Esophagus muscularis mucosa (tissue), 4 donors: ENCODE measurements around the gene THEM5. TPM values are rescaled to one million over a fixed set of nuclear protein-coding genes. Genes with fewer than 3 reads are reported as not detected.

ENCODE experiments used
- DNase-seq: peaks from one replicate; pipeline ENCODE4 v3.0.0-alpha.2; 2017; ENCODE audit errors: extremely low spot score
- H3K27ac ChIP-seq, 4 donors: fragments of 200-600 bp; sonication (generic); replicated peaks in 1 of 4; 1 replicate in 3 of 4; 2 replicates in 1 of 4; pipeline ENCODE4 v1.5.1; 2016 to 2019; ENCODE audit warnings: mild to moderate bottlenecking in 1 of 4
- H3K27me3 ChIP-seq, 4 donors: fragments of 200-600 bp; sonication (generic); one replicate each; pipeline versions ENCODE4 v1.5.1 to v1.6.0; 2016 to 2019
- H3K36me3 ChIP-seq, 4 donors: fragments of 200-600 bp; sonication (generic); one replicate each; pipeline ENCODE4 v1.5.1; 2016 to 2019
- H3K4me1 ChIP-seq, 4 donors: fragments of 200-600 bp; sonication (generic); one replicate each; pipeline ENCODE4 v1.5.1; 2016 to 2019
- H3K4me3 ChIP-seq, 4 donors: fragments of 200-600 bp; sonication (generic); 1 replicate in 2 of 4; 2 replicates in 2 of 4; pipeline ENCODE4 v1.5.1; 2016 to 2019; ENCODE audit warnings: mild to moderate bottlenecking in 4 of 4, moderate library complexity in 1 of 4
- H3K9me3 ChIP-seq, 4 donors: fragments of 200-600 bp; sonication (generic); 1 replicate in 3 of 4; 2 replicates in 1 of 4; pipeline ENCODE4 v1.5.1; 2016 to 2019
- EP300 ChIP-seq: sonication (generic); formaldehyde crosslinking; IDR thresholded peaks from one replicate; pipeline ENCODE4 v1.6.1; 2017; ENCODE audit warnings: antibody characterized with exemption
- POLR2A ChIP-seq: fragments of 450-650 bp; IDR thresholded peaks from one replicate; pipeline ENCODE4 v1.6.1; 2017; ENCODE audit warnings: antibody characterized with exemption, moderate library complexity, mild to moderate bottlenecking, low read depth
- POLR2AphosphoS5 ChIP-seq, 2 donors: sonication (generic); formaldehyde crosslinking; IDR thresholded peaks; one replicate each; pipeline ENCODE4 v1.6.1; 2017; ENCODE audit warnings: antibody characterized with exemption in 2 of 2
- WGBS: methylation state at CpG from one replicate; pipeline ENCODE4 v1.1.5; 2018; 5-methylcytosine and 5-hydroxymethylcytosine counted together
- intact Hi-C: fragments of 100-400 bp; cut with DNase I; formaldehyde crosslinking; loops from one replicate; pipeline ENCODE4 v1.15.1; 2023
- total RNA-seq, 4 donors: library from RNA; depleted of rRNA; stranded (reverse); fragments of >200 nt; gene quantifications; one replicate each; pipeline versions ENCODE4 v1.1.0 to v1.2.1, GENCODE V29; 2016
- TF ChIP-seq, protein P1 (sequence below), 3 experiments: fragments of 200-600 bp in 2 of 3; fragments of 450-650 bp in 1 of 3; sonication (generic) in 2 of 3; IDR thresholded peaks; one replicate each; pipeline ENCODE4 v1.5.1; 2017 to 2019; ENCODE audit warnings: antibody characterized with exemption in 3 of 3, mild to moderate bottlenecking in 2 of 3, moderate library complexity in 1 of 3

THEM5 gene
- total RNA-seq, 4 donors from 2014 or later: not detected

- Histone ChIP-seq H3K4me1 (no peaks in the 10 kb centered on the region), H3K27me3 (peaks cover 0 to 20% (median 0%) of the 10 kb centered on the region in 4 donors), H3K9me3 (no peaks in the 10 kb centered on the region), H3K36me3 (peaks cover 0 to 8% (median 0%) of the 10 kb centered on the region in 4 donors), H3K27ac (no peak overlapping the region), H3K4me3 (no peak overlapping the region)
- 97% methylated on average over 1 of the region's 1 CpG for WGBS
- intact Hi-C loops: no loop called here
- TF ChIP-seq EP300: no peak
- TF ChIP-seq, protein P1, sequence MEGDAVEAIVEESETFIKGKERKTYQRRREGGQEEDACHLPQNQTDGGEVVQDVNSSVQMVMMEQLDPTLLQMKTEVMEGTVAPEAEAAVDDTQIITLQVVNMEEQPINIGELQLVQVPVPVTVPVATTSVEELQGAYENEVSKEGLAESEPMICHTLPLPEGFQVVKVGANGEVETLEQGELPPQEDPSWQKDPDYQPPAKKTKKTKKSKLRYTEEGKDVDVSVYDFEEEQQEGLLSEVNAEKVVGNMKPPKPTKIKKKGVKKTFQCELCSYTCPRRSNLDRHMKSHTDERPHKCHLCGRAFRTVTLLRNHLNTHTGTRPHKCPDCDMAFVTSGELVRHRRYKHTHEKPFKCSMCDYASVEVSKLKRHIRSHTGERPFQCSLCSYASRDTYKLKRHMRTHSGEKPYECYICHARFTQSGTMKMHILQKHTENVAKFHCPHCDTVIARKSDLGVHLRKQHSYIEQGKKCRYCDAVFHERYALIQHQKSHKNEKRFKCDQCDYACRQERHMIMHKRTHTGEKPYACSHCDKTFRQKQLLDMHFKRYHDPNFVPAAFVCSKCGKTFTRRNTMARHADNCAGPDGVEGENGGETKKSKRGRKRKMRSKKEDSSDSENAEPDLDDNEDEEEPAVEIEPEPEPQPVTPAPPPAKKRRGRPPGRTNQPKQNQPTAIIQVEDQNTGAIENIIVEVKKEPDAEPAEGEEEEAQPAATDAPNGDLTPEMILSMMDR (IDR thresholded peaks at IDR 0.05): no peak
- no peak for TF ChIP-seq POLR2AphosphoS5 (IDR thresholded peaks at IDR 0.05)
- no peak for TF ChIP-seq POLR2A
- no peak for DNase-seq
Measured at GRCh38 chr1:151809985-151810556, 43.4 kb downstream of the THEM5 start.

DNA sequence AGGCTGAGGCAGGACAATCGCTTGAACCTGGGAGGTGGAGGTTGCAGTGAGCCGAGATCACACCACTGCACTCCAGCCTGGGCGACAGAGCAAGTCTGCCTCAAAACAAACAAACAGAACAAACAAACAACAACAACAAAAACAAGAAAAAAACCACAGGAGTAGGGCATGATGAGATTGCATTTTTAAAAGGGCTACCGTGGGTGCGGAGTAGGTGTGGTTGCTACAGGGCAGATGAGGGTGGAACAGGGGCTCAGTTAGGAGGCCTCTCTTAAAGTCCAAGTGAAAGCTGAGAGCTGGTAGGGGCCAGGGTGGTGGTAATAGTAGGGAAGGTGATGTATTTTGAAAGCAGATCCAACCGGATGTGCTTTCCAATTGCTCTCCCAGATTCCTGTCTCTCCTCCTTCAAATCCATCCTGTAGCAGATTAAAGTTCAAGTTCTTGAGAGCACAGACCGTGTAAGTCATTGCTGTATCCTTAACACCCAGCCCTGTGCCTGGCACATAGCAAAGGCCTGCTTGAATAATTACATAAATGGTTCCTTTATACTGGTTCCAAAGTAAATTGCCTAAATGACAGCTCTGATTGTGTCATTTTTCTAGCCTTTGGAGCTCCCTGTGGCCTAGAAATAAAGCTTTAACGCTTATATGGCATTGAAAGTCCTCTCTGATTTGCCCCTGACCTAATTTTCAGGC is 44.1 kb downstream of the THEM5 start:
- peaks cover 0 to 3% (median 0%) of the 10 kb centered on the region in 4 donors for H3K36me3 ChIP-seq
- TF ChIP-seq POLR2A (no peak), EP300 (no peak), POLR2AphosphoS5 (IDR thresholded peaks at IDR 0.05) (no peak)
- TF ChIP-seq, protein P1 (IDR thresholded peaks at IDR 0.05): no peak
- H3K9me3 ChIP-seq: no peaks in the 10 kb centered on the region
- intact Hi-C loops: no loop called here
- WGBS: 74% methylated on average over 8 of the region's 8 CpGs
- no peak for DNase-seq
- H3K27ac ChIP-seq: no peak overlapping the region
- H3K27me3 ChIP-seq: peaks cover 0 to 27% (median 0%) of the 10 kb centered on the region in 4 donors
- no peak overlapping the region for H3K4me3 ChIP-seq
- no peaks in the 10 kb centered on the region for H3K4me1 ChIP-seq

- Histone ChIP-seq H3K36me3 (no peaks in the 10 kb centered on the region), H3K4me3 (no peak overlapping the region), H3K27ac (no peak overlapping the region), H3K9me3 (no peaks in the 10 kb centered on the region), H3K4me1 (no peaks in the 10 kb centered on the region), H3K27me3 (peaks cover 0 to 32% (median 0%) of the 10 kb centered on the region in 4 donors)
- TF ChIP-seq POLR2AphosphoS5 (IDR thresholded peaks at IDR 0.05): no peak
- TF ChIP-seq POLR2A: no peak
- TF ChIP-seq, protein P1 (IDR thresholded peaks at IDR 0.05): no peak
- no peak for TF ChIP-seq EP300
- intact Hi-C loops: no loop called here
- no peak for DNase-seq
- WGBS: 62% methylated on average over 1 of the region's 1 CpG
Measured at GRCh38 chr1:151807766-151808165, 45.7 kb downstream of the THEM5 start.

GRCh38 chr1:151807131-151807530 is 46.4 kb downstream of the THEM5 start:
- 74% methylated on average over 5 of the region's 5 CpGs for WGBS
- peaks cover 0 to 37% (median 0%) of the 10 kb centered on the region in 4 donors for H3K27me3 ChIP-seq
- TF ChIP-seq EP300: no peak
- TF ChIP-seq, protein P1 (IDR thresholded peaks at IDR 0.05): no peak
- no peak for TF ChIP-seq POLR2A
- intact Hi-C loops: no loop called here
- H3K4me3 ChIP-seq: no peak overlapping the region
- no peak overlapping the region for H3K27ac ChIP-seq
- no peaks in the 10 kb centered on the region for H3K4me1 ChIP-seq
- H3K36me3 ChIP-seq: no peaks in the 10 kb centered on the region
- no peaks in the 10 kb centered on the region for H3K9me3 ChIP-seq
- no peak for DNase-seq
